ENCODE results near the gene MOSPD2. TPM values are rescaled to one million over a fixed set of nuclear protein-coding genes. Genes with fewer than 3 reads are reported as not detected.

Gene MOSPD2
- polyA plus RNA-seq, 3 donors: 44.6 to 51.6 (median 45.7) TPM

DNA sequence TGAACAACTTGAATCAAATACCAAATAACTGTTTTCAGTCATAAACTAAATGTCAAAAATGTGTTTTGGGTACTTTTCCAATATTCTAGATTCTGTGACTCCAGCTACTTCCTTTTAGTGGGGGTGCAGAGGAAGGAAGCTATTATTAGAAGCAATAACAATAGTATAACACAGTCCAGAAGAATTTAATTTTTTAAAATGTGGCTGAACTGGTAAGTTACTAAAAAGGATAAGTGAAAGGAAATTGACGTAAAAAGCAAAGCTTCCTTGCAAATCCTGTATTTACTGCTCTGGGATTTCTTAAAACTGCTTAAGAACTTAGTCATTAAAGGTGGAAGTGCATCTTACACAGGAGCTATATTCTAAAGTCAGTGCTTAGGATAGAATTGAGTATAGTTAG, 53.2 kb downstream of the MOSPD2 start:
- Histone ChIP-seq H2AFZ (ENCODE audit: insufficient read depth, low read depth, low read length, poor library complexity, severe bottlenecking) (no peak overlapping the region), H3K27ac (ENCODE audit: low read depth in 1 of 2, low read length in 2 of 2) (no peak overlapping the region), H4K20me1 (ENCODE audit: insufficient read depth, low read length) (no peaks in the 10 kb centered on the region), H3K36me3 (replicated peaks in 1 of 2; ENCODE audit: control insufficient read depth in 1 of 2, insufficient read depth in 2 of 2, low read length in 2 of 2) (peaks cover 7 to 9% of the 10 kb centered on the region in 2 donors), H3K9ac (ENCODE audit: insufficient read depth, low read length, poor library complexity, severe bottlenecking) (no peak overlapping the region), H3K4me2 (replicated peaks; ENCODE audit: extremely low read depth, low read length, poor library complexity, severe bottlenecking) (no peak overlapping the region), H3K4me3 (replicated peaks in 1 of 3; ENCODE audit: low read depth in 2 of 3, low read length in 3 of 3) (no peak overlapping the region), H3K79me2 (ENCODE audit: insufficient read depth, low read length) (no peaks in the 10 kb centered on the region), H3K9me3 (replicated peaks in 1 of 2; ENCODE audit: control insufficient read depth in 1 of 2, insufficient read depth in 1 of 2, low read length in 2 of 2) (no peaks in the 10 kb centered on the region), H3K27me3 (ENCODE audit: control insufficient read depth in 2 of 2, insufficient read depth in 2 of 2, low read length in 2 of 2) (no peaks in the 10 kb centered on the region), H3K4me1 (ENCODE audit: control insufficient read depth in 1 of 2, insufficient read depth in 2 of 2, low read length in 2 of 2) (no peaks in the 10 kb centered on the region)
- intact Hi-C loops (cut with micrococcal nuclease): no loop called here
- H3K27ac Mint-ChIP-seq: no peak overlapping the region
- no CpG with 5 or more reads among the region's 1 CpG for WGBS (ENCODE audit: insufficient coverage)
- H3K27me3 Mint-ChIP-seq (ENCODE audit: low read depth in 3 of 3): peaks cover 0 to 7% (median 2%) of the 10 kb centered on the region in 3 donors
- no peak overlapping the region for H3K4me3 Mint-ChIP-seq
- H3K4me1 Mint-ChIP-seq: no peaks in the 10 kb centered on the region
- no peak for DNase-seq
- H3K9me3 Mint-ChIP-seq: peaks cover 0 to 1% (median 0%) of the 10 kb centered on the region in 7 donors
- TF ChIP-seq, protein P1, sequence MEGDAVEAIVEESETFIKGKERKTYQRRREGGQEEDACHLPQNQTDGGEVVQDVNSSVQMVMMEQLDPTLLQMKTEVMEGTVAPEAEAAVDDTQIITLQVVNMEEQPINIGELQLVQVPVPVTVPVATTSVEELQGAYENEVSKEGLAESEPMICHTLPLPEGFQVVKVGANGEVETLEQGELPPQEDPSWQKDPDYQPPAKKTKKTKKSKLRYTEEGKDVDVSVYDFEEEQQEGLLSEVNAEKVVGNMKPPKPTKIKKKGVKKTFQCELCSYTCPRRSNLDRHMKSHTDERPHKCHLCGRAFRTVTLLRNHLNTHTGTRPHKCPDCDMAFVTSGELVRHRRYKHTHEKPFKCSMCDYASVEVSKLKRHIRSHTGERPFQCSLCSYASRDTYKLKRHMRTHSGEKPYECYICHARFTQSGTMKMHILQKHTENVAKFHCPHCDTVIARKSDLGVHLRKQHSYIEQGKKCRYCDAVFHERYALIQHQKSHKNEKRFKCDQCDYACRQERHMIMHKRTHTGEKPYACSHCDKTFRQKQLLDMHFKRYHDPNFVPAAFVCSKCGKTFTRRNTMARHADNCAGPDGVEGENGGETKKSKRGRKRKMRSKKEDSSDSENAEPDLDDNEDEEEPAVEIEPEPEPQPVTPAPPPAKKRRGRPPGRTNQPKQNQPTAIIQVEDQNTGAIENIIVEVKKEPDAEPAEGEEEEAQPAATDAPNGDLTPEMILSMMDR (IDR thresholded peaks at IDR 0.05): no peak
- H3K36me3 Mint-ChIP-seq: peaks cover 9% of the 10 kb centered on the region in 2 donors

DNA sequence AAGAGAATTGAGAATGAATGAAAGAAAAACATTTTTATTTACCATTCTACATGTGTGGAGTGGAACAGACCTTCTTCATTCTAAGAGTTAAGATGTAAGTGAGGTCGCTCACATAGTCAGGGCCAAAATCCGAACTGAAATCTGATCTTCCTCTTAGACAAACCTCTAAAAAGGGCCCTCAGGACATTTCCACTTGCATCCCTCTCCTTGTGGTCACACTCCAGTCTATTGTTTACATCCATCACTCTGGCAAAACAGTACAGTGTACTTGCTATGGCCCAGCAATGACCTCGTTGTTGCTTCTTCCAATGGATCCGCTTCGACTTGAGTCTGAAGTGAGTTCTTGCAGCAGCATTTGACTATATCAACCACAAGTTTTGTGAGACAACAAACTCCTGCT, 54.2 kb downstream of the MOSPD2 start:
- Histone ChIP-seq H3K4me3 (replicated peaks in 1 of 3; ENCODE audit: low read depth in 2 of 3, low read length in 3 of 3) (no peak overlapping the region), H3K27ac (ENCODE audit: low read depth in 1 of 2, low read length in 2 of 2) (no peak overlapping the region), H3K4me2 (replicated peaks; ENCODE audit: extremely low read depth, low read length, poor library complexity, severe bottlenecking) (no peak overlapping the region), H4K20me1 (ENCODE audit: insufficient read depth, low read length) (no peaks in the 10 kb centered on the region), H2AFZ (ENCODE audit: insufficient read depth, low read depth, low read length, poor library complexity, severe bottlenecking) (no peak overlapping the region), H3K9ac (ENCODE audit: insufficient read depth, low read length, poor library complexity, severe bottlenecking) (no peak overlapping the region), H3K27me3 (ENCODE audit: control insufficient read depth in 2 of 2, insufficient read depth in 2 of 2, low read length in 2 of 2) (no peaks in the 10 kb centered on the region), H3K79me2 (ENCODE audit: insufficient read depth, low read length) (no peaks in the 10 kb centered on the region), H3K9me3 (replicated peaks in 1 of 2; ENCODE audit: control insufficient read depth in 1 of 2, insufficient read depth in 1 of 2, low read length in 2 of 2) (no peaks in the 10 kb centered on the region), H3K4me1 (ENCODE audit: control insufficient read depth in 1 of 2, insufficient read depth in 2 of 2, low read length in 2 of 2) (no peaks in the 10 kb centered on the region), H3K36me3 (replicated peaks in 1 of 2; ENCODE audit: control insufficient read depth in 1 of 2, insufficient read depth in 2 of 2, low read length in 2 of 2) (peaks cover 3 to 6% of the 10 kb centered on the region in 2 donors)
- H3K27ac Mint-ChIP-seq: no peak overlapping the region
- DNase-seq: no peak
- 100% methylated on average over 3 of the region's 5 CpGs for WGBS (ENCODE audit: insufficient coverage)
- TF ChIP-seq, protein P1 (IDR thresholded peaks at IDR 0.05): no peak
- peaks cover 0 to 1% (median 0%) of the 10 kb centered on the region in 7 donors for H3K9me3 Mint-ChIP-seq
- peaks cover 0 to 5% (median 2%) of the 10 kb centered on the region in 3 donors for H3K27me3 Mint-ChIP-seq (ENCODE audit: low read depth in 3 of 3)
- no peaks in the 10 kb centered on the region for H3K4me1 Mint-ChIP-seq
- intact Hi-C loops (cut with micrococcal nuclease): no loop called here
- H3K36me3 Mint-ChIP-seq: peaks cover 5 to 6% of the 10 kb centered on the region in 2 donors
- no peak overlapping the region for H3K4me3 Mint-ChIP-seq

Measured in CD14-positive monocyte (primary cell).